PC-9 (cell line): Measurements from ENCODE around the gene ZSWIM1. TPM values are rescaled to one million over a fixed set of nuclear protein-coding genes. Genes with fewer than 3 reads are reported as not detected.

Source experiments
- BruUV-seq: library from RNA; stranded (reverse); fragments of 400-500 nt; replicated peaks from 2 replicates; lab custom pipeline; 2021; lab: Mats Ljungman, UMichigan
- CTCF ChIA-PET: fragments of 300-600 bp; sonication (Branson Sonifier 250); formaldehyde crosslinking; loops from one replicate; lab custom pipeline; 2022; ENCODE audit warnings: antibody characterized with exemption; lab: Charles Lee
- POLR2A ChIA-PET: fragments of 300-600 bp; sonication (Branson Sonifier 250); formaldehyde crosslinking; loops from one replicate; lab custom pipeline; 2022; ENCODE audit warnings: antibody characterized with exemption; ENCODE audit not compliant: unreplicated experiment; lab: Charles Lee
- DNase-seq, 2 experiments: peaks; one replicate each; pipeline versions ENCODE4 v3.0.0 to v3.0.0-alpha.2; 2015 to 2022; ENCODE audit warnings: mixed read lengths in 1 of 2
- H2AFZ ChIP-seq: fragments of 200-600 bp; sonication (generic); 2 replicates; pipeline ENCODE4 v1.8.1; 2017; ENCODE audit warnings: antibody characterized with exemption
- H3F3A ChIP-seq: fragments of 200-600 bp; sonication (generic); 2 replicates; pipeline ENCODE4 v1.8.1; 2017; ENCODE audit warnings: antibody characterized with exemption, mild to moderate bottlenecking, low read depth; ENCODE audit not compliant: insufficient read depth
- H3K27ac ChIP-seq: fragments of 200-600 bp; sonication (generic); 2 replicates; pipeline ENCODE4 v1.6.1; 2016; ENCODE audit warnings: mixed run types
- H3K27me3 ChIP-seq: fragments of 200-600 bp; sonication (generic); 2 replicates; pipeline ENCODE4 v1.6.1; 2016; ENCODE audit warnings: low read depth, mixed run types; ENCODE audit not compliant: insufficient read depth
- H3K36me3 ChIP-seq: fragments of 200-600 bp; sonication (generic); 2 replicates; pipeline ENCODE4 v1.6.1; 2016; ENCODE audit warnings: low read depth, mixed run types
- H3K4me1 ChIP-seq: fragments of 200-600 bp; sonication (generic); replicated peaks from 2 replicates; pipeline ENCODE4 v1.6.1; 2016; ENCODE audit warnings: mixed run types; ENCODE audit not compliant: insufficient read depth
- H3K4me2 ChIP-seq: fragments of 200-600 bp; sonication (generic); 2 replicates; pipeline ENCODE4 v1.6.1; 2017; ENCODE audit warnings: mixed run types
- H3K4me3 ChIP-seq: fragments of 200-600 bp; sonication (generic); 2 replicates; pipeline ENCODE4 v1.6.1; 2016; ENCODE audit warnings: mixed run types
- H3K79me2 ChIP-seq: fragments of 200-600 bp; sonication (generic); 2 replicates; pipeline ENCODE4 v1.6.1; 2017; ENCODE audit warnings: low read depth, mixed run types
- H3K9me2 ChIP-seq: fragments of 200-600 bp; sonication (generic); 2 replicates; pipeline ENCODE4 v1.8.1; 2017; ENCODE audit warnings: mild to moderate bottlenecking; ENCODE audit not compliant: insufficient read depth
- H3K9me3 ChIP-seq: fragments of 200-600 bp; sonication (generic); 2 replicates; pipeline ENCODE4 v1.8.1; 2016; ENCODE audit warnings: low read depth; ENCODE audit not compliant: insufficient read depth
- H4K20me1 ChIP-seq: fragments of 200-600 bp; sonication (generic); 2 replicates; pipeline ENCODE4 v1.8.1; 2017; ENCODE audit not compliant: insufficient read depth
- CTCF ChIP-seq: fragments of 200-600 bp; sonication (generic); conservative IDR thresholded peaks from 2 replicates; pipeline ENCODE4 v1.6.1; 2017; ENCODE audit warnings: mixed run types, antibody characterized with exemption, mild to moderate bottlenecking, moderate library complexity
- EZH2 ChIP-seq: fragments of 200-600 bp; sonication (generic); IDR thresholded peaks from 2 replicates; pipeline ENCODE4 v1.8.0; 2017; ENCODE audit warnings: antibody characterized with exemption, low read depth
- intact Hi-C: fragments of 100-400 bp; cut with micrococcal nuclease; formaldehyde crosslinking; loops from one replicate; pipeline ENCODE4 v1.10.0; 2022; ENCODE audit not compliant: unreplicated experiment
- total RNA-seq: library from RNA; stranded (reverse); gene quantifications from 2 replicates; pipeline ENCODE4 v1.2.3, GENCODE V29; 2021

Gene ZSWIM1
- total RNA-seq, 1 experiment from 2014 or later, result 13.2 TPM

DNA sequence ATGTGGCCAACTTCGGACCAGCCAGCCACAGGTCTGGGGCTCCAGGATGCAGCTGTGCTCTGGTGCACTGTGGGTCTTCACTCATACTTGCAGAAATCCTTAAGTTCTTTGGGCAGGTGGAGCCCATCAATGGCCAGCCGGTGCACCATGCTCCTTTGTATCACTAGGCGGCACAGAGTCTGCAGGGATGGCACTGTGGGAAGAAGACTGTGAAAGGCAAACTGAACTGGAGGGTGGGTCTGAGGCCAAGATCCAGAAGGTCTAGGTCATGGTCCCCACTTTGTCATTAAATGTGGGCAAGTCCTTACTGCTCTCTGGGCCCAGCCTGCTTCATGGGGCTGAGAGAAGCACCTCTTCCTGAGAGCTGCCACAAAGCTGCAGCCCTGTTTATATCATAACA is 7.7 kb downstream of the ZSWIM1 start:
- H3K9me3 ChIP-seq, result no peaks in the 10 kb centered on the region
- intact Hi-C loops, result no loop called here
- BruUV-seq, result no TSS peak
- peaks cover 35% of the 10 kb centered on the region for H3K4me1 ChIP-seq
- H2AFZ ChIP-seq, result no peak overlapping the region
- ChIA-PET POLR2A (no interaction called here), CTCF (interaction anchor here (0.5 kb wide), 1 partner anchor 47 kb away, joined by 7 read pairs; no protein-coding TSS in a partner anchor)
- H3K4me3 ChIP-seq, result no peak overlapping the region
- TF ChIP-seq CTCF (no peak), EZH2 (no peak)
- no peak overlapping the region for H3K27ac ChIP-seq
- no peak overlapping the region for H3K4me2 ChIP-seq
- H3K36me3 ChIP-seq, result peaks cover 7% of the 10 kb centered on the region; the same call in 1 of the 2 replicates
- H3K9me2 ChIP-seq, result no peaks in the 10 kb centered on the region
- H3K79me2 ChIP-seq, result peaks cover 15% of the 10 kb centered on the region; the same call in 1 of the 2 replicates
- no peaks in the 10 kb centered on the region for H3K27me3 ChIP-seq
- DNase-seq, result no peak
- no peaks in the 10 kb centered on the region for H4K20me1 ChIP-seq
- H3F3A ChIP-seq, result peaks cover 42% of the 10 kb centered on the region

- no TSS peak for BruUV-seq
- H3K4me3 ChIP-seq, result peak overlapping the region; percentile 82
- DNase-seq, result no peak
- H3K79me2 ChIP-seq, result peaks cover 15% of the 10 kb centered on the region
- no peaks in the 10 kb centered on the region for H3K27me3 ChIP-seq
- H3F3A ChIP-seq, result peaks cover 44% of the 10 kb centered on the region
- H2AFZ ChIP-seq, result peak overlapping the region; percentile 99
- ChIA-PET POLR2A (interaction anchor here (0.6 kb wide), 2 partner anchors 71 to 103 kb away, joined by 5 to 11 read pairs; no protein-coding TSS in a partner anchor), CTCF (interaction anchor here (1.0 kb wide), 1 partner anchor 14 kb away, joined by 3 read pairs; no protein-coding TSS in a partner anchor)
- peak overlapping the region; percentile 98 for H3K4me2 ChIP-seq
- intact Hi-C loops, result loop anchor here (5.0 kb wide), 1 partner anchor 73 kb away; no protein-coding TSS in a partner anchor
- H4K20me1 ChIP-seq, result no peaks in the 10 kb centered on the region
- no peaks in the 10 kb centered on the region for H3K9me2 ChIP-seq
- peaks cover 12% of the 10 kb centered on the region; the same call in 1 of the 2 replicates for H3K36me3 ChIP-seq
- H3K9me3 ChIP-seq, result no peaks in the 10 kb centered on the region
- no peak overlapping the region for H3K27ac ChIP-seq
- H3K4me1 ChIP-seq, result peaks cover 21% of the 10 kb centered on the region
- TF ChIP-seq CTCF (no peak), EZH2 (no peak)
These were observed 9.3 kb downstream of the ZSWIM1 start for GRCh38 chr20:45890077-45890984.
